ENCODE measurements around the gene SLC25A42. TPM values are rescaled to one million over a fixed set of nuclear protein-coding genes. Genes with fewer than 3 reads are reported as not detected.

The SLC25A42 gene
- total RNA-seq, 1 experiment from 2014 or later = 3.5 TPM

GRCh38 chr19:19043481-19043880 lies 20.3 kb upstream of the SLC25A42 start:
- ChIA-PET CTCF (no interaction called here), POLR2A (ENCODE audit: low non-redundant PET) (no interaction called here)
- intact Hi-C loops (cut with micrococcal nuclease; ENCODE audit: unreplicated experiment) = no loop called here
- Histone ChIP-seq H3K4me1 (ENCODE audit: insufficient read depth, low read length, poor library complexity, severe bottlenecking) (no peaks in the 10 kb centered on the region), H3K9me3 (ENCODE audit: low read depth, low read length, poor library complexity, severe bottlenecking) (no peaks in the 10 kb centered on the region), H3K27ac (ENCODE audit: low read depth, low read length, poor library complexity, severe bottlenecking) (no peak overlapping the region), H3K4me3 (ENCODE audit: low read depth, low read length, poor library complexity, severe bottlenecking) (no peak overlapping the region), H3K27me3 (replicated peaks; ENCODE audit: insufficient read depth, low read depth, low read length, poor library complexity) (no peaks in the 10 kb centered on the region), H3K36me3 (ENCODE audit: insufficient read depth, low read length, poor library complexity, severe bottlenecking) (peaks cover 25% of the 10 kb centered on the region)
- no TSS peak for BruUV-seq (replicated peaks)
- TF ChIP-seq CTCF (conservative IDR thresholded peaks at IDR 0.05; ENCODE audit: low read depth, low read length) = no peak
- TF ChIP-seq EZH2 (IDR thresholded peaks at IDR 0.05; ENCODE audit: borderline replicate concordance, low read depth, low read length, poor library complexity, severe bottlenecking) = no peak
- no peak for DNase-seq (ENCODE audit: low spot score)

GRCh38 chr19:19043881-19044280 lies 19.9 kb upstream of the SLC25A42 start:
- H3K27ac ChIP-seq (ENCODE audit: low read depth, low read length, poor library complexity, severe bottlenecking) = no peak overlapping the region
- no peaks in the 10 kb centered on the region for H3K27me3 ChIP-seq (replicated peaks; ENCODE audit: insufficient read depth, low read depth, low read length, poor library complexity)
- BruUV-seq (replicated peaks) = no TSS peak
- ChIA-PET POLR2A (ENCODE audit: low non-redundant PET) (no interaction called here), CTCF (no interaction called here)
- TF ChIP-seq CTCF (conservative IDR thresholded peaks at IDR 0.05; ENCODE audit: low read depth, low read length) = no peak
- no peak for TF ChIP-seq EZH2 (IDR thresholded peaks at IDR 0.05; ENCODE audit: borderline replicate concordance, low read depth, low read length, poor library complexity, severe bottlenecking)
- no peaks in the 10 kb centered on the region for H3K9me3 ChIP-seq (ENCODE audit: low read depth, low read length, poor library complexity, severe bottlenecking)
- intact Hi-C loops (cut with micrococcal nuclease; ENCODE audit: unreplicated experiment) = no loop called here
- H3K4me3 ChIP-seq (ENCODE audit: low read depth, low read length, poor library complexity, severe bottlenecking) = no peak overlapping the region
- H3K4me1 ChIP-seq (ENCODE audit: insufficient read depth, low read length, poor library complexity, severe bottlenecking) = no peaks in the 10 kb centered on the region
- no peak for DNase-seq (ENCODE audit: low spot score)
- H3K36me3 ChIP-seq (ENCODE audit: insufficient read depth, low read length, poor library complexity, severe bottlenecking) = peaks cover 25% of the 10 kb centered on the region

- H3K4me1 ChIP-seq (ENCODE audit: insufficient read depth, low read length, poor library complexity, severe bottlenecking) = no peaks in the 10 kb centered on the region
- no peak overlapping the region for H3K27ac ChIP-seq (ENCODE audit: low read depth, low read length, poor library complexity, severe bottlenecking)
- ChIA-PET CTCF (no interaction called here), POLR2A (ENCODE audit: low non-redundant PET) (no interaction called here)
- intact Hi-C loops (cut with micrococcal nuclease; ENCODE audit: unreplicated experiment) = no loop called here
- BruUV-seq (replicated peaks) = no TSS peak
- DNase-seq (ENCODE audit: low spot score) = no peak
- H3K27me3 ChIP-seq (replicated peaks; ENCODE audit: insufficient read depth, low read depth, low read length, poor library complexity) = no peaks in the 10 kb centered on the region
- TF ChIP-seq EZH2 (IDR thresholded peaks at IDR 0.05; ENCODE audit: borderline replicate concordance, low read depth, low read length, poor library complexity, severe bottlenecking) = no peak
- no peak for TF ChIP-seq CTCF (conservative IDR thresholded peaks at IDR 0.05; ENCODE audit: low read depth, low read length)
- H3K9me3 ChIP-seq (ENCODE audit: low read depth, low read length, poor library complexity, severe bottlenecking) = no peaks in the 10 kb centered on the region
- H3K4me3 ChIP-seq (ENCODE audit: low read depth, low read length, poor library complexity, severe bottlenecking) = no peak overlapping the region
- peaks cover 33% of the 10 kb centered on the region for H3K36me3 ChIP-seq (ENCODE audit: insufficient read depth, low read length, poor library complexity, severe bottlenecking)
Observed at GRCh38 chr19:19049406-19049805, 14.4 kb upstream of the SLC25A42 start.

Data from A673 (cell line).